GM12878 (cell line): ENCODE data around the gene CMTM4. TPM values are rescaled to one million over a fixed set of nuclear protein-coding genes. Genes with fewer than 3 reads are reported as not detected.

Source experiments
- ATAC-seq: fragments of 200-7000 bp; cut with Tn5 transposase; 3 replicates; pipeline ENCODE4 v1.9.1; 2020; ENCODE audit warnings: mild to moderate bottlenecking, moderate library complexity
- BruUV-seq: library from RNA; stranded (reverse); fragments of 400-500 nt; replicated peaks from 2 replicates; lab custom pipeline; 2021; lab: Mats Ljungman, UMichigan
- CTCF ChIA-PET: fragments of 300-600 bp; sonication (Branson Sonifier 250); formaldehyde crosslinking; extraction: SDS; loops from one replicate; lab custom pipeline; 2021; ENCODE audit warnings: inconsistent platforms; lab: Yijun Ruan, JAX
- POLR2A ChIA-PET: fragments of 350-600 bp; formaldehyde crosslinking; extraction: SDS; loops from one replicate; lab custom pipeline; 2021; ENCODE audit warnings: inconsistent platforms; lab: Charles Lee
- RAD21 ChIA-PET: fragments of 300-600 bp; sonication (Branson Sonifier 250); formaldehyde crosslinking; loops from one replicate; lab custom pipeline; 2023; ENCODE audit warnings: antibody characterized with exemption; ENCODE audit not compliant: unreplicated experiment; lab: Charles Lee
- SMC1A ChIA-PET: fragments of 300-600 bp; sonication (Branson Sonifier 250); formaldehyde crosslinking; loops from one replicate; lab custom pipeline; 2023; ENCODE audit not compliant: unreplicated experiment, uncharacterized antibody; lab: Charles Lee
- DNase-seq: peaks from one replicate; pipeline ENCODE4 v3.0.0-alpha.2; 2011; ENCODE audit warnings: low read depth, low spot score
- FAIRE-seq: peaks from 3 replicates; lab custom pipeline; 2011; peaks lifted over from hg19 to GRCh38; lab: Jason Lieb, UNC
- H2AFZ ChIP-seq: 2 replicates; pipeline ENCODE4 v1.6.0; 2011; ENCODE audit warnings: low read depth, low read length, control low read depth; ENCODE audit not compliant: control insufficient read depth
- H3K27ac ChIP-seq: 2 replicates; pipeline ENCODE4 v1.5.1; 2011; ENCODE audit warnings: control low read depth; ENCODE audit not compliant: control insufficient read depth, insufficient read depth
- H3K27me3 ChIP-seq, 2 experiments: replicated peaks in 1 of 2; 2 replicates each; pipeline versions ENCODE4 v1.6.0 to v1.6.1; 2011; ENCODE audit warnings: low read length in 1 of 2; ENCODE audit not compliant: control insufficient read depth in 2 of 2, insufficient read depth in 2 of 2
- H3K36me3 ChIP-seq, 2 experiments: 2 replicates each; pipeline ENCODE4 v1.5.1; 2011; ENCODE audit warnings: low read length in 1 of 2; ENCODE audit not compliant: control insufficient read depth in 2 of 2, insufficient read depth in 2 of 2
- H3K4me1 ChIP-seq: 2 replicates; pipeline ENCODE4 v1.6.1; 2011; ENCODE audit warnings: mild to moderate bottlenecking, low read length, moderate library complexity, mixed read lengths; ENCODE audit not compliant: control insufficient read depth, insufficient read depth
- H3K4me2 ChIP-seq: 2 replicates; pipeline ENCODE4 v1.6.0; 2011; ENCODE audit warnings: control low read depth; ENCODE audit not compliant: control insufficient read depth, insufficient read depth
- H3K4me3 ChIP-seq: fragments of 200-600 bp; sonication (generic); 2 replicates; pipeline ENCODE4 v1.5.1; 2016
- H3K79me2 ChIP-seq: 2 replicates; pipeline ENCODE4 v1.6.0; 2011; ENCODE audit warnings: low read length; ENCODE audit not compliant: control insufficient read depth, insufficient read depth
- H3K9ac ChIP-seq: 2 replicates; pipeline ENCODE4 v1.8.0; 2011; ENCODE audit warnings: low read length, control low read depth, mixed read lengths; ENCODE audit not compliant: control insufficient read depth, insufficient read depth
- H3K9me3 ChIP-seq: replicated peaks from 3 replicates; pipeline ENCODE4 v1.5.1; 2011; ENCODE audit warnings: mild to moderate bottlenecking, low read length; ENCODE audit not compliant: control insufficient read depth, insufficient read depth
- H4K20me1 ChIP-seq: 2 replicates; pipeline ENCODE4 v1.6.0; 2011; ENCODE audit not compliant: control insufficient read depth, insufficient read depth
- BCL3 ChIP-seq: IDR thresholded peaks from 2 replicates; pipeline ENCODE4 v1.6.1; 2011; ENCODE audit warnings: borderline replicate concordance, low read depth, mild to moderate bottlenecking, moderate library complexity, low read length; ENCODE audit not compliant: insufficient read depth, poor library complexity, severe bottlenecking
- CREB1 ChIP-seq: IDR thresholded peaks from 2 replicates; pipeline ENCODE4 v1.6.1; 2012; ENCODE audit warnings: low read depth, mild to moderate bottlenecking, inconsistent platforms
- MTA2 ChIP-seq: fragments of 450-650 bp; IDR thresholded peaks from 2 replicates; pipeline ENCODE4 v1.6.1; 2016; ENCODE audit warnings: low read depth, mild to moderate bottlenecking, moderate library complexity
- STAT1 ChIP-seq: fragments of 450-650 bp; conservative IDR thresholded peaks from 2 replicates; pipeline ENCODE4 v1.6.1; 2014; ENCODE audit warnings: antibody characterized with exemption, mild to moderate bottlenecking
- TCF3 ChIP-seq: IDR thresholded peaks from 2 replicates; pipeline ENCODE4 v1.6.1; 2012; ENCODE audit warnings: low read depth, mild to moderate bottlenecking, low read length, borderline replicate concordance; ENCODE audit not compliant: insufficient read depth
- ZNF687 ChIP-seq: fragments of 450-650 bp; IDR thresholded peaks from 2 replicates; pipeline ENCODE4 v1.6.1; 2017; ENCODE audit warnings: mild to moderate bottlenecking, moderate library complexity
- WGBS: methylation state at CpG from one replicate; pipeline ENCODE4 v1.1.6; 2016; ENCODE audit warnings: low lambda C conversion rate; ENCODE audit not compliant: insufficient replicate concordance, insufficient coverage; ENCODE audit errors: missing lambda C conversion rate; 5-methylcytosine and 5-hydroxymethylcytosine counted together
- in situ Hi-C: fragments of 300-500 bp; cut with MboI; formaldehyde crosslinking; loops from 9 replicates; pipeline ENCODE4 v1.14.3; 2018; ENCODE audit warnings: mixed read lengths
- intact Hi-C: fragments of 100-400 bp; cut with micrococcal nuclease; formaldehyde crosslinking; loops from one replicate; pipeline ENCODE4 v1.14.2; 2022; ENCODE audit not compliant: unreplicated experiment
- polyA plus RNA-seq, 11 experiments: library from polyadenylated mRNA; depleted of rRNA in 4 of 11; unstranded in 6 of 11; stranded (reverse) in 5 of 11; fragments of >200 nt; fragmentation: Nextera tagmentation in 4 of 11; fragmentation: Illumina TruSeq in 1 of 11; extraction: Ambion mirVana in 4 of 11; extraction: Trizol in 1 of 11; gene quantifications; 1 replicate in 1 of 11; 2 replicates in 10 of 11; pipeline versions ENCODE4 v1.2.1 to v1.2.3, GENCODE V29; 2011 to 2016; ENCODE audit warnings: inconsistent platforms in 2 of 11, missing spikeins in 2 of 11, low read depth in 1 of 11
- total RNA-seq, 4 experiments: library from RNA; depleted of rRNA in 3 of 4; stranded (reverse); fragments of >200 nt in 3 of 4; fragmentation: Illumina TruSeq in 1 of 4; extraction: Trizol in 1 of 4; gene quantifications; 2 replicates each; pipeline versions ENCODE4 v1.2.1 to v1.2.3, GENCODE V29; 2013 to 2021

Gene CMTM4
- total and polyA plus RNA-seq, 10 of the 15 experiments (the other 5 are each of a cell fraction or from before 2014, with no cell fraction given): 0.02 to 0.43 (median 0.15) TPM; not detected in 2

- TF ChIP-seq CREB1 (no peak), BCL3 (no peak)
Observed at GRCh38 chr16:66616169-66616568, 80.4 kb downstream of the CMTM4 start (continued).

DNA sequence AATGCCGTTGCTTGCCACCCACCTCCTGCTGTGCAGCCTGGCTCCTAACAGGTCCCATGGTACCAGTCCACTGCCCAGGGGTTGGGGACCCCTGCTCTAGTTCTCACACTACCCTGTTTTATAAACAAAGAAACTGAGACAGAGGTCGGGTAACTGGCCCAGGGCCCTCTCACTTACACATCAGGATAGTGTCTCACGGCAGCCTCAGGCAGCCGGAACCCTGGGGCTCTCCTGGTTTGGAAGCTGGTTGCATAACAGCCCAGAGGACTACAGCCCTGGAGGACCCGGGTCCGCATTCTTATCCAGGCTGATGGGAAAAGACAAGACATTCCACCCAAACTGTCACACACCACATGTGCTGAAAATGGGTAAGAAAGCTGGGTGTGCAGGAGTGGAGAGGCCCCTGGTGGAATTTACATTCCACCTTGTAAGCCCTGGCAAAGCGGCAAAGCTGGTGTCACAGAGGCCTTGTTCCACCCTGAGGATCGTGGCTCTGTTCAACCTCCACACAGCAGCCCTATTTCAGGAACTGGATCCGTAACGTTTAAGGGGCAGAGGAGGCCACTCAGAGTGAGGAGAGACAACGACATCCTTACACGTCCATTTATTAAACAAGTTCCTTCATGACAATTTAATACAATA, 82.3 kb downstream of the CMTM4 start:
- Histone ChIP-seq H3K27ac (no peak overlapping the region), H4K20me1 (no peaks in the 10 kb centered on the region), H3K27me3 (peaks cover 0 to 4% of the 10 kb centered on the region in 2 experiments; a peak in 1 of 4 replicates), H3K4me1 (no peaks in the 10 kb centered on the region), H2AFZ (no peak overlapping the region), H3K4me3 (no peak overlapping the region), H3K36me3 (peaks cover 0 to 19% of the 10 kb centered on the region in 2 experiments; a peak in 2 of 4 replicates), H3K9ac (no peak overlapping the region), H3K4me2 (no peak overlapping the region), H3K79me2 (no peaks in the 10 kb centered on the region), H3K9me3 (no peaks in the 10 kb centered on the region)
- no TSS peak for BruUV-seq
- intact Hi-C loops: no loop called here
- DNase-seq (no peak), ATAC-seq (no peak), FAIRE-seq (no peak)
- CTCF ChIA-PET: interaction anchor here (1.0 kb wide), 1 partner anchor 125 kb away, joined by 4 read pairs; no protein-coding TSS in a partner anchor
- WGBS: 62% methylated on average over 12 of the region's 12 CpGs
- in situ Hi-C loops: loop anchor here (5.0 kb wide), 1 partner anchor 248 kb away; no protein-coding TSS in a partner anchor
- TF ChIP-seq MTA2: no peak
- TF ChIP-seq TCF3: no peak
- no peak for TF ChIP-seq ZNF687
- no peak for TF ChIP-seq STAT1
- POLR2A ChIA-PET: interaction anchor here (0.6 kb wide), 1 partner anchor 134 kb away, joined by 7 read pairs; no protein-coding TSS in a partner anchor
- SMC1A ChIA-PET: no interaction called here
- RAD21 ChIA-PET: no interaction called here
